GM23248 (cell line): Measurements from ENCODE around the gene CSTPP1. TPM values are rescaled to one million over a fixed set of nuclear protein-coding genes. Genes with fewer than 3 reads are reported as not detected.
"Not testable (repeated sequence)": the region's sequence is repeated elsewhere in the genome, so short reads cannot be mapped to it uniquely, and the experiment has no call there.

ENCODE experiments used
- DNase-seq: peaks from one replicate; pipeline ENCODE4 v3.0.0-alpha.2; 2015
- H2AFZ ChIP-seq: fragments of 200-600 bp; sonication (generic); 2 replicates; pipeline ENCODE4 v1.6.1; 2016; ENCODE audit warnings: antibody characterized with exemption
- H3F3A ChIP-seq: fragments of 200-600 bp; sonication (generic); 2 replicates; pipeline ENCODE4 v1.6.1; 2016; ENCODE audit warnings: mild to moderate bottlenecking, antibody characterized with exemption, mixed run types; ENCODE audit not compliant: insufficient read depth
- H3K27ac ChIP-seq: fragments of 200-600 bp; sonication (generic); 2 replicates; pipeline ENCODE4 v1.5.1; 2016; ENCODE audit warnings: mild to moderate bottlenecking
- H3K27me3 ChIP-seq: fragments of 200-600 bp; sonication (generic); replicated peaks from 2 replicates; pipeline ENCODE4 v1.6.1; 2016; ENCODE audit warnings: mild to moderate bottlenecking; ENCODE audit not compliant: insufficient read depth
- H3K36me3 ChIP-seq: fragments of 200-600 bp; sonication (generic); 2 replicates; pipeline ENCODE4 v1.6.1; 2016; ENCODE audit warnings: low read depth, mild to moderate bottlenecking
- H3K4me1 ChIP-seq: fragments of 200-600 bp; sonication (generic); 2 replicates; pipeline ENCODE4 v1.6.1; 2016; ENCODE audit warnings: mild to moderate bottlenecking; ENCODE audit not compliant: insufficient read depth
- H3K4me2 ChIP-seq: fragments of 200-600 bp; sonication (generic); one replicate; pipeline ENCODE4 v1.6.1; 2016; ENCODE audit warnings: mild to moderate bottlenecking; ENCODE audit not compliant: unreplicated experiment
- H3K4me3 ChIP-seq: fragments of 200-600 bp; sonication (generic); 2 replicates; pipeline ENCODE4 v1.5.1; 2016; ENCODE audit warnings: mild to moderate bottlenecking
- H3K79me2 ChIP-seq: fragments of 200-600 bp; sonication (generic); 2 replicates; pipeline ENCODE4 v1.6.1; 2016; ENCODE audit warnings: mild to moderate bottlenecking; ENCODE audit not compliant: insufficient read depth
- H3K9ac ChIP-seq: fragments of 200-600 bp; sonication (generic); 2 replicates; pipeline ENCODE4 v1.6.1; 2016; ENCODE audit warnings: mild to moderate bottlenecking
- H3K9me2 ChIP-seq: fragments of 200-600 bp; sonication (generic); 2 replicates; pipeline ENCODE4 v1.6.1; 2016; ENCODE audit warnings: mixed run types, mild to moderate bottlenecking, moderate library complexity; ENCODE audit not compliant: insufficient read depth
- H3K9me3 ChIP-seq: fragments of 200-600 bp; sonication (generic); one replicate; pipeline ENCODE4 v1.6.1; 2017; ENCODE audit warnings: low read depth
- H4K20me1 ChIP-seq: fragments of 200-600 bp; sonication (generic); 2 replicates; pipeline ENCODE4 v1.6.0; 2016; ENCODE audit not compliant: insufficient read depth
- EZH2 ChIP-seq: fragments of 200-600 bp; sonication (generic); IDR thresholded peaks from 2 replicates; pipeline ENCODE4 v1.6.1; 2018; ENCODE audit warnings: antibody characterized with exemption, mild to moderate bottlenecking; ENCODE audit not compliant: insufficient read depth, poor library complexity, severe bottlenecking
- EZH2phosphoT487 ChIP-seq: fragments of 200-600 bp; sonication (generic); IDR thresholded peaks from 2 replicates; pipeline ENCODE4 v1.6.1; 2018; ENCODE audit warnings: antibody characterized with exemption, moderate library complexity, mild to moderate bottlenecking, low read depth; ENCODE audit not compliant: insufficient read depth
- WGBS, 2 experiments: methylation state at CpG; one replicate each; pipeline ENCODE4 v1.1.6; 2015 to 2017; ENCODE audit warnings: low lambda C conversion rate in 2 of 2, low coverage in 1 of 2; ENCODE audit errors: missing lambda C conversion rate in 2 of 2; 5-methylcytosine and 5-hydroxymethylcytosine counted together
- in situ Hi-C: fragments of 300-500 bp; cut with MboI; formaldehyde crosslinking; loops from 2 replicates; pipeline ENCODE4 v1.15.0; 2020
- polyA plus RNA-seq: library from polyadenylated mRNA; unstranded; fragments of >200 nt; fragmentation: Nextera tagmentation; extraction: Ambion mirVana; gene quantifications from 2 replicates; pipeline ENCODE4 v1.2.1, GENCODE V29; 2016
- total RNA-seq: library from RNA; depleted of rRNA; stranded (reverse); fragments of >200 nt; shearing (Covaris generic); gene quantifications from 2 replicates; pipeline ENCODE4 v1.2.3, GENCODE V29; 2014

Gene CSTPP1
- total and polyA plus RNA-seq, 2 experiments from 2014 or later, result 21.7 to 39.9 TPM

DNA sequence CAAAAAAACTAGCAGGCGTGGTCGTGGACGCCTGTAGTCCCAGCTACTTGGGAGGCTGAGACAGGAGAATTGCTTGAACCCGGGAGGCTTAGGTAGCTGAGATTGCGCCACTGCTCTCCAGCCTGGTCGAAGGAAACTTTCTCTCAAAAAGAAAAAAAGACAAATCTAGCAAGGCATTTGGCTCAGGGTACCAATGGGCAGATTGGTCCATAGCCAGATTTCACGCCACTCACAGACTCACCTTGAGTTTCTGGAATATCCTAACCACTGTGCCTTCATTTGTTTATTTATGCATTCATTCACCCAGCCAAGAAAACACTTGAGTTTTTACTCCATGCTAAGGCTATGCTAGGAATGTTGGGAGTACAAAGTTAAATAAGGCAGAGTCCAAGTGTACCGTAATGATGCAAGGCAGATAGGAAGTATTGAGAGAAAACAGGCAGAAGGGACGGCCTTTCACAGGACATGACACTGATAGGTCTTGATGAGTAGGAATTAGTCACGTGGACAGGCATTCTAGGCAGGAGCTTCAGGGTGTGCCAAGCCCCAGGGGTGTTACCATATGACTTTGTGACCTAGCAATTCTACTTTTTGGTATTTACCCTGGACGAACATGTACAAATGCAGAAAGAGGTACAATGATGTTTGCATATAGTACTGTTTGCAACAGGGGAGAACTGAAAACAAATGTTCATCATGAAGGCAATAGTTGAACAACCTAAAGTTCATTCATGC, 252.7 kb downstream of the CSTPP1 start:
- no peak overlapping the region for H3K9ac ChIP-seq
- no peaks in the 10 kb centered on the region for H4K20me1 ChIP-seq
- no peaks in the 10 kb centered on the region for H3K36me3 ChIP-seq
- H3K9me2 ChIP-seq, result no peaks in the 10 kb centered on the region
- in situ Hi-C loops, result no loop called here
- peak; percentile 77 for DNase-seq
- H3K79me2 ChIP-seq, result no peaks in the 10 kb centered on the region
- H3K27me3 ChIP-seq, result no peaks in the 10 kb centered on the region
- H3K4me2 ChIP-seq, result peak overlapping the region; percentile 2
- no peaks in the 10 kb centered on the region for H3K9me3 ChIP-seq
- H3F3A ChIP-seq, result peaks cover 13% of the 10 kb centered on the region; the same call in 1 of the 2 replicates
- H2AFZ ChIP-seq, result no peak overlapping the region
- H3K4me1 ChIP-seq, result peaks cover 10% of the 10 kb centered on the region; the same call in 1 of the 2 replicates
- H3K4me3 ChIP-seq, result no peak overlapping the region
- 67 to 72% methylated on average over 11 of the region's 11 CpGs for WGBS, 2 experiments
- no peak for TF ChIP-seq EZH2
- TF ChIP-seq EZH2phosphoT487, result no peak
- peak overlapping the region; percentile 23; the same call in 1 of the 2 replicates for H3K27ac ChIP-seq

- H3K36me3 ChIP-seq, H3K9ac ChIP-seq, in situ Hi-C loops, H3K9me2 ChIP-seq, H3K4me2 ChIP-seq, H3K4me3 ChIP-seq, H3K27me3 ChIP-seq, H4K20me1 ChIP-seq, H2AFZ ChIP-seq, H3K9me3 ChIP-seq, H3K79me2 ChIP-seq, H3K27ac ChIP-seq: not testable (repeated sequence)
- WGBS, 2 experiments, result 71 to 76% methylated on average over 10 of the region's 10 CpGs
- peaks cover 10% of the 10 kb centered on the region; the same call in 1 of the 2 replicates for H3K4me1 ChIP-seq
- peak; percentile 41 for DNase-seq
- H3F3A ChIP-seq, result peaks cover 13% of the 10 kb centered on the region; the same call in 1 of the 2 replicates
Observed at GRCh38 chr11:47191137-47191536, 254.6 kb downstream of the CSTPP1 start.

DNA sequence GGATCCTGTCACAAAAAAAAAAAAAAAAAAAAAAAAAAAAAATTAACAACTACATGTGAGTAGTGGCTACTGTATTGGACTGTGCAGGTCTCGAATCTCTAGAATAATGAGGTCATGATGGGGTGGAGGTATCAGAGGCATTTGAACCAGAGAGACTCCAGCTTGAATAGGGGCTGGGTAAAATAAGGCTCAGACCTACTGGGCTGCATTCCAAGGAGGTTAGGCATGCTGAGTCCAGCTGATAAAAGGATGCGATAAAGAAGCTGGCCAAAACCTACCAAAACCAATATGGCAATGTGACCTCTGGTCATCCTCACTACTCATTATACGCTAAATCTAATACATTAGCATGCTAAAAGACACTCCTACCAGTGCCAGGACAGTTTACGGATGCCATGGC, 255.6 kb downstream of the CSTPP1 start:
- Histone ChIP-seq H3K4me1 (peaks cover 10% of the 10 kb centered on the region; the same call in 1 of the 2 replicates), H3K36me3 (no peaks in the 10 kb centered on the region), H2AFZ (no peak overlapping the region), H3K9ac (no peak overlapping the region), H4K20me1 (no peaks in the 10 kb centered on the region), H3K4me2 (no peak overlapping the region), H3K27ac (no peak overlapping the region), H3K9me3 (no peaks in the 10 kb centered on the region), H3K27me3 (no peaks in the 10 kb centered on the region), H3K79me2 (no peaks in the 10 kb centered on the region), H3F3A (peaks cover 13% of the 10 kb centered on the region; the same call in 1 of the 2 replicates), H3K9me2 (no peaks in the 10 kb centered on the region), H3K4me3 (no peak overlapping the region)
- WGBS, 2 experiments, result 89 to 92% methylated on average over 4 of the region's 4 CpGs
- no peak for DNase-seq
- no peak for TF ChIP-seq EZH2phosphoT487
- no peak for TF ChIP-seq EZH2
- in situ Hi-C loops, result no loop called here

DNA sequence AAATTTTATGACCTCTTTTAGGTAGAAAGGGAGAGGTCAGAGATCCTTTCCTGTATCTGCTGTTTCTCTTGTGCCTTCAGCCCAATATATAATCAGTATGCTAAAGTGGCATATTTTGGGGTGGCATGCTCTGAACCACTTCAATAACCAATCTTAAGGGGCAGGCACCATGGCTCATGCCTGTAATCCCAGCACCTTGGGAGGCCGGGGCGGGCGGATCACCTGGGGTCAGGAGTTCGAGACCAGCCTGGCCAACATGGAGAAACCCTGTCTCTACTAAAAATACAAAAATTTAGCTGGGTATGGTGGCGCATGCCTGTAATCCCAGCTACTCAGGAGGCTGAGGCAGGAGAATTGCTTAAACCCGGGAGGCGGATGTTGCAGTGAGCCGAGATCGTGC, 261.6 kb downstream of the CSTPP1 start:
- H3K9ac ChIP-seq, H3K9me3 ChIP-seq, in situ Hi-C loops, DNase-seq, H3K79me2 ChIP-seq, H3K27ac ChIP-seq, H4K20me1 ChIP-seq, H3K9me2 ChIP-seq, H3K4me2 ChIP-seq, H3K27me3 ChIP-seq, H3K4me1 ChIP-seq, H3K4me3 ChIP-seq, H3F3A ChIP-seq, H3K36me3 ChIP-seq, H2AFZ ChIP-seq: not testable (repeated sequence)
- 88 to 90% methylated on average over 9 of the region's 9 CpGs for WGBS, 2 experiments

DNA sequence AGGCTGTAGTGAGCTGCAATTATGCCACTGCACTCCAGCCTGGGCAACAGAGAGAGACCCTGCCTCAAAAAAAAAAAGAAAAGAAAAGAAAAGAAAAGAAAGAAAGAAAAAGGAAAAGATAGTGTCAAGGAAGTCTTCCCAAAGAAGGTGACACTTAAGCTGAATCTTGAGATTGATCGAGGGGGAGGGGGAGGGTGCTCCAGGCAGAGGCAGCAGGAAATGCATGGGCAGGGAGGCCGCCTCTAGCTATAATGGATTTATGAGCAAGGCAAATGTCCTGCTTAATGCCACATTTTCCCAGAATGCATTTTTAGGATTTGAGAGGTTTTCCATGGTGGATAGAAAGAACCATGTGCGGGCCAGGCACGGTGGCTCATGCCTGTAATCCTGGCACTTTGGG, 264.5 kb downstream of the CSTPP1 start:
- Histone ChIP-seq H3K4me1 (peaks cover 12% of the 10 kb centered on the region), H3K9me3 (no peaks in the 10 kb centered on the region), H3K4me3 (no peak overlapping the region), H3K9me2 (no peaks in the 10 kb centered on the region), H2AFZ (no peak overlapping the region), H3F3A (peaks cover 15% of the 10 kb centered on the region), H3K27ac (no peak overlapping the region), H3K36me3 (no peaks in the 10 kb centered on the region), H3K79me2 (no peaks in the 10 kb centered on the region), H3K27me3 (no peaks in the 10 kb centered on the region), H4K20me1 (no peaks in the 10 kb centered on the region), H3K4me2 (no peak overlapping the region), H3K9ac (no peak overlapping the region)
- WGBS, 2 experiments, result 62 to 72% methylated on average over 4 of the region's 4 CpGs
- no peak for TF ChIP-seq EZH2phosphoT487
- no peak for DNase-seq
- in situ Hi-C loops, result no loop called here
